Pancreas (tissue), 10 donors: Measurements from ENCODE around the gene LZTS2. TPM values are rescaled to one million over a fixed set of nuclear protein-coding genes. Genes with fewer than 3 reads are reported as not detected.

Experiments used
- ATAC-seq, 4 donors: fragments of 200-7000 bp; cut with Tn5 transposase; one replicate each; pipeline versions ENCODE4 v1.8.0 to v1.9.1; 2020; ENCODE audit warnings: mild to moderate bottlenecking in 4 of 4, moderate library complexity in 4 of 4
- DNase-seq, 6 donors: peaks; one replicate each; pipeline ENCODE4 v3.0.0-alpha.2; 2020
- FAIRE-seq: peaks from 2 replicates; lab custom pipeline; 2012; peaks lifted over from hg19 to GRCh38; lab: Jason Lieb, UNC
- H3K27ac ChIP-seq, 4 donors: fragments of 200-600 bp; sonication (generic); 1 replicate in 3 of 4; 2 replicates in 1 of 4; pipeline versions ENCODE4 v1.5.0 to v1.8.0; 2020
- H3K27me3 ChIP-seq, 4 donors: fragments of 200-600 bp; one replicate each; pipeline ENCODE4 v1.8.0; 2021
- H3K36me3 ChIP-seq, 3 donors: fragments of 200-600 bp; sonication (generic) in 1 of 3; one replicate each; pipeline versions ENCODE4 v1.5.0 to v1.8.0; 2020 to 2021
- H3K4me1 ChIP-seq, 3 donors: fragments of 200-600 bp; one replicate each; pipeline ENCODE4 v1.8.0; 2021
- H3K4me3 ChIP-seq, 4 donors: fragments of 200-600 bp; sonication (generic) in 2 of 4; one replicate each; pipeline versions ENCODE4 v1.5.0 to v1.8.0; 2020 to 2021
- H3K9me3 ChIP-seq, 4 donors: fragments of 200-600 bp; one replicate each; pipeline ENCODE4 v1.8.0; 2021
- WGBS, 2 donors: extraction: QIAGEN DNeasy Blood & Tissue Kit; methylation state at CpG; one replicate each; pipeline ENCODE4 v1.1.7; 2013; 5-methylcytosine and 5-hydroxymethylcytosine counted together
- intact Hi-C, 3 donors: fragments of 100-400 bp; cut with DNase I; formaldehyde crosslinking; loops; one replicate each; pipeline versions ENCODE4 v1.11.1 to v1.14.2; 2022
- polyA plus RNA-seq, 2 donors: library from polyadenylated mRNA; stranded (reverse); fragments of 200-250 nt; gene quantifications; one replicate each; pipeline ENCODE4 v1.2.3, GENCODE V29; 2013
- total RNA-seq, 6 donors: library from RNA; stranded (reverse); fragmentation: NEBNext Ultra II Directional in 4 of 6; extraction: Animal tissue kit (Norgen Biotek cat#: 25700) in 4 of 6; gene quantifications; one replicate each; pipeline versions ENCODE4 v1.2.1 to v1.2.4, GENCODE V29; 2021 to 2023
- TF ChIP-seq, protein P1 (sequence below), 4 donors: fragments of 200-600 bp; sonication (generic) in 3 of 4; IDR thresholded peaks; one replicate each; pipeline versions ENCODE4 v1.5.0 to v1.8.0; 2021; ENCODE audit warnings: antibody characterized with exemption in 4 of 4
- donor health status: healthy with polysubstance abuse.
- donor health status: DM: no; HTN: no; CAD: no; lungs with moderate emphysema.
- donor health status: DM: no; HTN: no; CAD: no.
- donor health status: control.
- donor health status: control.
- donor health status: Bipolar disorder and iron deficiency.
- donor health status: DM: yes; HTN: yes; CAD: no.
- donor health status: DM: no; HTN: no; CAD: no.
- donor health status: DM: no; HTN: no; CAD: no.
- donor health status: DM: yes; HTN: yes; CAD: no.

LZTS2 gene
- total and polyA plus RNA-seq, 8 donors, result 10.5 to 52.2 (median 17.3) TPM

DNA sequence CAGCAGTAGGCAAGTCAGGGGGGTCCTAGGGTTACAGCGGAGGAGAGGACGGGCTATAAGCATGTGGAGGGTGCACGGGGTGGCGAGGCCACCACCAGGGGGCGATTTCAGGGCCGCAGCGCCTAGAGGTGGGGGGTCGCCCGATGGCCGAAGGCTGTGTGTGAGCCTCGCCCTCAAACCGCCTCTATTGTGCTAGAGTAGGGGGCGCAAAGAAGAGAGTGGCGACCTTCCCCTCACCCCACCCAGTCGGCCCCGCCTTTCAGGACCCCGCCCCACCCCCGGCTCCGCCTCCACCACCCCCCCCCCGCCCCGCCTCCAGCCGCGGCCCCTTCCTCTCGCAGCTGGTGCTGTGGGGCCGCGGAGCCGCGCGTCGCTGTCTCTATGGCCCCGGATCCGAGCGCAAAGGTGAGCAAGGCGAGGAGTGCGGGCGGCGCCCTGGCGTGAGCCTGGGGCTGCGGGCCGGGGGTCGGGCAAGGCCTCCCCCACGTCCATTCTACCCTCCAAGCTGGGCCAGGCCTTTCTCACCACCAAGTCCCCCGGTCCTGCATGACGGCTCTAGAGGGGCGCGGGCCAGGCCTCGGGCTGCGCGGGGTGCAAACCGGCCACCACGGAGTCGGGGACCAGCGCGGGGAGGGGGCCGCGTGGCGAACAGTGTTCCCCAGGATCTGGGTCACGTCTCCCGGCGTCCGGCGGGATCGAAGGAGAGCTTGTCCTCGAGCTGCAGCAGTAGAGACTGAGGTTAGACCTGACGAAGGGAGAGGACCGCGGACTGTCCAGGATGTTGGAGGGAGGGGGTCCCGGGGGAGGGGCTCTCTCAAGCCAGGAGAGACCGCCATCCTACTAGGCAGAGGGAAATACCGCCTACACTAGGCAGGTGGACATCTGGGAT is 30.2 kb upstream of the LZTS2 start, which contains the start of gene SEMA4G:
Gene SEMA4G (plus strand): TSS at position 318 of the 889 bp plus-strand sequence. CDS start 3,409 bp downstream, outside the sequence.
- Histone ChIP-seq H3K27me3 (no peaks in the 10 kb centered on the region), H3K4me1 (peaks cover 13 to 17% (median 16%) of the 10 kb centered on the region in 3 donors), H3K27ac (peak within 1 kb of the TSS; percentile 49 to 81 (median 60)), H3K36me3 (no peaks in the 10 kb centered on the region), H3K4me3 (peak within 1 kb of the TSS; percentile 57 to 95 (median 64)), H3K9me3 (no peaks in the 10 kb centered on the region)
- FAIRE-seq, result no peak
- ATAC-seq, result peak; percentile 73 to 84 (median 76)
- intact Hi-C loops, result no loop called here
- peak in 5 of 6 donors; percentile 51 to 82 (median 65) for DNase-seq
- TF ChIP-seq, protein P1, sequence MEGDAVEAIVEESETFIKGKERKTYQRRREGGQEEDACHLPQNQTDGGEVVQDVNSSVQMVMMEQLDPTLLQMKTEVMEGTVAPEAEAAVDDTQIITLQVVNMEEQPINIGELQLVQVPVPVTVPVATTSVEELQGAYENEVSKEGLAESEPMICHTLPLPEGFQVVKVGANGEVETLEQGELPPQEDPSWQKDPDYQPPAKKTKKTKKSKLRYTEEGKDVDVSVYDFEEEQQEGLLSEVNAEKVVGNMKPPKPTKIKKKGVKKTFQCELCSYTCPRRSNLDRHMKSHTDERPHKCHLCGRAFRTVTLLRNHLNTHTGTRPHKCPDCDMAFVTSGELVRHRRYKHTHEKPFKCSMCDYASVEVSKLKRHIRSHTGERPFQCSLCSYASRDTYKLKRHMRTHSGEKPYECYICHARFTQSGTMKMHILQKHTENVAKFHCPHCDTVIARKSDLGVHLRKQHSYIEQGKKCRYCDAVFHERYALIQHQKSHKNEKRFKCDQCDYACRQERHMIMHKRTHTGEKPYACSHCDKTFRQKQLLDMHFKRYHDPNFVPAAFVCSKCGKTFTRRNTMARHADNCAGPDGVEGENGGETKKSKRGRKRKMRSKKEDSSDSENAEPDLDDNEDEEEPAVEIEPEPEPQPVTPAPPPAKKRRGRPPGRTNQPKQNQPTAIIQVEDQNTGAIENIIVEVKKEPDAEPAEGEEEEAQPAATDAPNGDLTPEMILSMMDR (IDR thresholded peaks at IDR 0.05), result peak; percentile 38 to 61 (median 52)
- 1% methylated on average over 39 to 69 of the region's 70 CpGs for WGBS, 2 donors

DNA sequence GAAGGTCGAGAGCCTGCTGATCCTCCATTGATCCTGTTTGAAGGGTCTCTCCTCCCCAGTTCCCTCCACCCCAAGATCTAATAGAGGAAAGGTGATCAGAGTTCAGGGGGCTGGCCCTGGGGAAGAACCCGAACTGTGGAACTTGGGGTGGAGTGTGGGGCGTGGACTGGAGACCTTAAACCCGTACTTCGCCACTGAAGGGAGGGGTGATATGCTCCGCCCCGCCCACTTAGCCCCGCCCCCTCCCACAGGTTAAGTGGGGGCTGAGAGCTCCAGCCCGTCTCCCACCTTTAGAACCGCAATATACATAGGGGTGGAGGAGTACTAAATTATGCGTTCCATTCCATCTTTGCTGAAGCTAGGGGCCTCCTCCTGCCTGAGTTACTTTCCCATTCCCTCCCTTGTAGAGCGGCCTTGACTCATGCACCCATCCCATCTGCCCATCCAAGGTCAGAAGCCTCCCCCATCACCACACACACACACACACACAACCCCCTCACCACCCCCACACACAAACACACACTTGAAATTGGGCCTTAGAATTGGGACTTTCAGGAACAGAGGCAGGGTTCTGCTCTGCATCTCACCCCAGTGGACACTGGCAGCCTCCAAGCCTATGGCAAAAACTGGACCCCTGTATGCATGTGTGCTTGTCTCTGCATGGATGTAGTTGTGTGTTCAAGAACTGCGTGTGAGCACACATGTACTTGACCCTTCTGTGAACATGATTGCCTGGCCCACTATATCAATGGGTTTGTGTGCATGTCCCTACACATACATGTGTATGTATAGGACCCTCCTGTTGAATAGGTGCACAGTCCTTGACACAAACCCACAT is 29.3 kb upstream of the LZTS2 start:
- intact Hi-C loops, result no loop called here
- FAIRE-seq (no peak), ATAC-seq (peak; percentile 44 to 68 (median 58)), DNase-seq (peak in 5 of 6 donors; percentile 44 to 74 (median 66))
- 13% methylated on average over 13 of the region's 13 CpGs for WGBS, 2 donors
- H3K36me3 ChIP-seq, result no peaks in the 10 kb centered on the region
- no peaks in the 10 kb centered on the region for H3K9me3 ChIP-seq
- H3K27me3 ChIP-seq, result no peaks in the 10 kb centered on the region
- peak overlapping the region; percentile 57 to 95 (median 64) for H3K4me3 ChIP-seq
- peaks cover 13 to 17% (median 16%) of the 10 kb centered on the region in 3 donors for H3K4me1 ChIP-seq
- peak overlapping the region; percentile 49 to 81 (median 60) for H3K27ac ChIP-seq
- TF ChIP-seq, protein P1 (IDR thresholded peaks at IDR 0.05), result no peak

DNA sequence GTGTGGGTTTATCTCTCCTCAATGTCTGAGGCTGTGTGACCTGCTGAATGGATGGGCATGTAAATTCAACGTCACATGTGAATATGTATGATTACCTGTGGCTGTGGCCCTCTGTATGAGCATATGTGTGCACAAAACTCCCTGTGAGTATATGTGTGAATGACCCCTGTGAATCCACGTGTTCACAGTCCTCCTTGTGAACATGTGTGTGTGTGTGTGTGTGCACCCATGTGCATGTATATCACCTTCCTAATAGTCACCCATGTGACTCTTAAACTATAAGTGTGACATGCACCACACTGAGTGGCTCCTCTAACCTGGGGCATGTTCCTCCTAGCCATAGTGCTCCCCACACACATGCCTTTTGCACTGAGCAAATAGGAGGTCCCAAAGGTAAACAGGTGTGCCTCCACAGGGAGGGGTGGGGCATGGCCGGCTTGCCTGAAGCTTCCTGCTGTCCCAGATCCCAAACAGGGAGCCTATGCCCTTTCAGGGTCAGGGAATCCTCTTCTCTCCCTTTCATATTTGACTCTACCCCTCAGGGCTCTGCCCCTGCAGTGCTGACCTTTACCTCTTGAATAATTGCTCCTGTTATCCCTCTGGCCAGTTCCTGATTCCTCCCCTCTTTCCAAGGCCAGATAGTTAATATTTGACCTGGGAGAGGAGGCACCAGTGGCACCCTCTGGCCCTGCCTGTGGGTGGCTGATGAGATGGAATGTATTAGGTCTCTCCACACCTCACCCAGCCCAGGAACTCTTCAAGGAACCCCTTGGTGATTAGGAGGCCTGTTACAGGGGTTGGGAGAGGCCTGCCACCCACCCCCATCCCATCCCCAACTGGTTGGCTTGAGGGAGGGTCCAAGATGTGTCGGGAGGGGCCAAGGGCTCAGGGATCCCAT is 28.4 kb upstream of the LZTS2 start:
- Histone ChIP-seq H3K27me3 (no peaks in the 10 kb centered on the region), H3K4me3 (peak overlapping the region in 2 of 4 donors; percentile 11 to 64), H3K4me1 (peaks cover 13 to 17% (median 16%) of the 10 kb centered on the region in 3 donors), H3K9me3 (no peaks in the 10 kb centered on the region), H3K27ac (peak overlapping the region in 3 of 4 donors; percentile 40 to 81 (median 50)), H3K36me3 (no peaks in the 10 kb centered on the region)
- 16 to 17% methylated on average over 4 of the region's 4 CpGs for WGBS, 2 donors
- TF ChIP-seq, protein P1 (IDR thresholded peaks at IDR 0.05), result no peak
- FAIRE-seq (no peak), DNase-seq (peak in 4 of 6 donors; percentile 54 to 68 (median 62)), ATAC-seq (peak; percentile 52 to 77 (median 74))
- intact Hi-C loops, result no loop called here
